Measurements from ENCODE around the gene DDX51.

DDX51 gene

DNA sequence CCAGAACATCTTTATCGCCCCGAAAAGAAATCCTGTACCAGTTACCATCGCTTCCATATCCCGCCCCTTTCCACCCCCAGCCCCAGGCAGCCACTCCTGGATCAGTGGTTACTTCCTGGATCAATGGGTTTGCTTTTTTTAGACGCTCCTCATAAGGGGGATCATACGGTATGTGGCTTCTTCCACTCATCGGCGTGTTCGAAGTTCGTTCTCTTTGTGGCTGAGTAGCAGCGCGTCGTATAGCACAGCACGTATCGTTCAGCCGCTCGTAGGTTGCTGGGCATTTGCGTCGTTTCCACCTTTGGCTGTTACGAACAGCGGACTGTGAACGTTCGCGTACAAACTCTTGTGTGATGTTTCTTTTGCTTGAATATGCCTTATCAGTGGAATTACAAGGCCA lies 2.0 kb upstream of the DDX51 start:
- no peak for TF ChIP-seq CTCF (IDR thresholded peaks at IDR 0.05; ENCODE audit: borderline replicate concordance, insufficient read depth, low read depth, low read length)
- no peak overlapping the region for H3K4me3 ChIP-seq (ENCODE audit: low read depth, low read length)

DNA sequence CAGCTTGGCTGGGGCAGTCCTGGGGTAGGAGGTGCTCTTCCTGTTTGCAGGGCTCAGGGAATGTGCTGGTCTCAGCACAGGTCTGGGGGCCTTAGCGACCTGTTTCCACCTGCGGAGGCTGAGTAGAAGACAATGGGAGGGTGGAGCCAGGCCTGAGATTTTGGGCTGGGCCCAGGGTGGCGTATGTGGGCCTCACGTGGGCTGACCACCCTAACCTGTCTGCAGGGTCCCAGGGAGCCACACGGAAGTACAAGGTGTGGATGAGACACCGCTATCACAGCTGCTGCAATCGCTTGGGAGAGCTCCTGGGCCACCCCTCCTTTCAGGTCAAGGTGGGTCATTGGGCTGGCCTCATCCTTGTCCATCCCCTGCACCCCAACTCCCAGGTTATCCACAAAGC lies 1.2 kb upstream of the DDX51 start:
- no peak for TF ChIP-seq CTCF (IDR thresholded peaks at IDR 0.05; ENCODE audit: borderline replicate concordance, insufficient read depth, low read depth, low read length)
- peak overlapping the region; percentile 97 for H3K4me3 ChIP-seq (ENCODE audit: low read depth, low read length)

- TF ChIP-seq CTCF (IDR thresholded peaks at IDR 0.05; ENCODE audit: borderline replicate concordance, insufficient read depth, low read depth, low read length), result no peak
- H3K4me3 ChIP-seq (ENCODE audit: low read depth, low read length), result peak overlapping the region; percentile 97
Measured at GRCh38 chr12:132144810-132145168, 670 bp upstream of the DDX51 start.

DNA sequence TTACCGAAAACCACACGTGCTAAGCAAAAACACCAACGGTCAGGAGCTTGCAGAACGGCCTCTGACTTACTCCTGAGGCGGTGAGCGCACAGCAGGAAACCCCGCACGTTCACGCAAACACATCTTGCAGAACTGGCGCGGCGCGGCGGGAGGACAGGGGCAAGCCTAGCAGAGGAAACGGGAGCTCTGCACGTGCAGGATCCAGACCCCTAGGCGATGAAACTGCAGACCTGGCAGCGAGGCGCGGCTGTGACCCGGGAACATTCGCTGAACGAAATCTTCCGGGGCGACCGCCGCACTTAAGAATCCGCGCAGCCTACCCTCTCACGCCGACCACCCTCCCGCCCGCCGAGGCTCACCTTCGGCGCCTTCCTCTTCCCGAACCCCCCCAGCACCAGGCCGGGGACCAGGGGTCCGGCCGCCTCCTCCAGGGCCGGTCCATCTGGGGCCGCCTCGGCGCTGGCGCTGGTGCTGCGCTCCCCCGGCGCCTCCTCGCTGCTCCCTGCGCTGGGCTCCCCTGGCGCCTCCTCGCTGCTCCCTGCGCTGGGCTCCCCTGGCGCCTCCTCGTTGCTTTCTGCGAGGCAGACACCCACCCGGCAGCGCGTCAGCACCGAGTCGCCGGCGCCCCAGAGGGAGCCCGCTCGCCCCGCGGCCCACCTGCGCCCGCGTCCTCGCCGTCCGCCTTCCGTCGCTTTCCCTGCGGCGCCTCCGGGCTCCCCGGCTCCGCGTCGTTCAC lies 615 bp downstream of the DDX51 start:
- TF ChIP-seq CTCF (IDR thresholded peaks at IDR 0.05; ENCODE audit: borderline replicate concordance, insufficient read depth, low read depth, low read length), result no peak
- H3K4me3 ChIP-seq (ENCODE audit: low read depth, low read length), result peak overlapping the region; percentile 97

- peak overlapping the region; percentile 97 for H3K4me3 ChIP-seq (ENCODE audit: low read depth, low read length)
- TF ChIP-seq CTCF (IDR thresholded peaks at IDR 0.05; ENCODE audit: borderline replicate concordance, insufficient read depth, low read depth, low read length), result no peak
Measured at GRCh38 chr12:132142679-132143335, 1.3 kb downstream of the DDX51 start.

- TF ChIP-seq CTCF (IDR thresholded peaks at IDR 0.05; ENCODE audit: borderline replicate concordance, insufficient read depth, low read depth, low read length), result no peak
- no peak overlapping the region for H3K4me3 ChIP-seq (ENCODE audit: low read depth, low read length)
Measured at GRCh38 chr12:132141976-132142678, 2.0 kb downstream of the DDX51 start.
